ENCODE measurements around the gene TMEM183A. TPM values are rescaled to one million over a fixed set of nuclear protein-coding genes. Genes with fewer than 3 reads are reported as not detected.

Gene TMEM183A
- total RNA-seq, 6 experiments from 2014 or later, result 21.4 to 38.1 (median 31.0) TPM

GRCh38 chr1:202991112-202991511 is 16.1 kb upstream of the TMEM183A start:
- H3K4me1 ChIP-seq, result no peaks in the 10 kb centered on the region
- TF ChIP-seq POLR2A (IDR thresholded peaks at IDR 0.05), result no peak
- no peak overlapping the region for H3K4me3 ChIP-seq
- H3K36me3 ChIP-seq, result no peaks in the 10 kb centered on the region
- H3K9me3 ChIP-seq, result no peaks in the 10 kb centered on the region
- DNase-seq (no peak), ATAC-seq (no peak)
- peaks cover 0 to 4% of the 10 kb centered on the region in 2 donors for H3K27me3 ChIP-seq
- intact Hi-C loops (cut with DNase I), result no loop called here
- no peak overlapping the region for H3K27ac ChIP-seq

GRCh38 chr1:202994756-202995155 is 12.4 kb upstream of the TMEM183A start:
- 64% methylated on average over 3 of the region's 3 CpGs for WGBS (ENCODE audit: insufficient coverage, low coverage, low lambda C conversion rate, missing lambda C conversion rate)
- Histone ChIP-seq H3K4me1 (no peaks in the 10 kb centered on the region), H3K4me3 (no peak overlapping the region), H3K27ac (no peak overlapping the region), H3K9me3 (no peaks in the 10 kb centered on the region), H3K27me3 (peaks cover 0 to 4% of the 10 kb centered on the region in 2 donors), H3K36me3 (no peaks in the 10 kb centered on the region)
- TF ChIP-seq POLR2A (IDR thresholded peaks at IDR 0.05) (no peak), CTCF (IDR thresholded peaks at IDR 0.05) (no peak)
- ATAC-seq, result no peak
- intact Hi-C loops (cut with DNase I), result no loop called here
- no peak for DNase-seq

- peak; percentile 62 to 79 (median 74) for ATAC-seq
- Histone ChIP-seq H3K9me3 (no peaks in the 10 kb centered on the region), H3K36me3 (no peaks in the 10 kb centered on the region), H3K27ac (no peak overlapping the region), H3K27me3 (no peaks in the 10 kb centered on the region), H3K4me1 (no peaks in the 10 kb centered on the region), H3K4me3 (no peak overlapping the region)
- intact Hi-C loops (cut with DNase I), result no loop called here
- no peak for DNase-seq
- 44% methylated on average over 14 of the region's 14 CpGs for WGBS (ENCODE audit: insufficient coverage, low coverage, low lambda C conversion rate, missing lambda C conversion rate)
- TF ChIP-seq CTCF (IDR thresholded peaks at IDR 0.05), result peak; percentile 82 to 88 (median 84)
- no peak for TF ChIP-seq POLR2A (IDR thresholded peaks at IDR 0.05)
Observed at GRCh38 chr1:202998836-202999750, 8.1 kb upstream of the TMEM183A start.

GRCh38 chr1:203000217-203000944 is 6.8 kb upstream of the TMEM183A start:
- H3K27me3 ChIP-seq, result no peaks in the 10 kb centered on the region
- TF ChIP-seq CTCF (IDR thresholded peaks at IDR 0.05) (no peak), POLR2A (IDR thresholded peaks at IDR 0.05) (no peak)
- H3K4me1 ChIP-seq, result no peaks in the 10 kb centered on the region
- H3K9me3 ChIP-seq, result no peaks in the 10 kb centered on the region
- 76% methylated on average over 3 of the region's 3 CpGs for WGBS (ENCODE audit: insufficient coverage, low coverage, low lambda C conversion rate, missing lambda C conversion rate)
- DNase-seq, result no peak
- ATAC-seq, result no peak
- no peaks in the 10 kb centered on the region for H3K36me3 ChIP-seq
- no peak overlapping the region for H3K4me3 ChIP-seq
- intact Hi-C loops (cut with DNase I), result no loop called here
- H3K27ac ChIP-seq, result no peak overlapping the region

GRCh38 chr1:203001986-203002385 is 5.2 kb upstream of the TMEM183A start:
- H3K27ac ChIP-seq, result no peak overlapping the region
- TF ChIP-seq POLR2A (IDR thresholded peaks at IDR 0.05) (no peak), CTCF (IDR thresholded peaks at IDR 0.05) (no peak)
- WGBS (ENCODE audit: insufficient coverage, low coverage, low lambda C conversion rate, missing lambda C conversion rate), result 72% methylated on average over 9 of the region's 9 CpGs
- no peaks in the 10 kb centered on the region for H3K4me1 ChIP-seq
- H3K36me3 ChIP-seq, result no peaks in the 10 kb centered on the region
- no peak for ATAC-seq
- no peak for DNase-seq
- no peaks in the 10 kb centered on the region for H3K9me3 ChIP-seq
- H3K27me3 ChIP-seq, result no peaks in the 10 kb centered on the region
- H3K4me3 ChIP-seq, result no peak overlapping the region
- intact Hi-C loops (cut with DNase I), result no loop called here
